LNCAP (cell line): ENCODE measurements around the gene GCNT1.

Source experiments
- TF ChIP-seq, protein P1 (sequence below): fragments of 450-650 bp; IDR thresholded peaks from 2 replicates; pipeline ENCODE4 v1.5.1; 2017; ENCODE audit warnings: mild to moderate bottlenecking

The GCNT1 gene

DNA sequence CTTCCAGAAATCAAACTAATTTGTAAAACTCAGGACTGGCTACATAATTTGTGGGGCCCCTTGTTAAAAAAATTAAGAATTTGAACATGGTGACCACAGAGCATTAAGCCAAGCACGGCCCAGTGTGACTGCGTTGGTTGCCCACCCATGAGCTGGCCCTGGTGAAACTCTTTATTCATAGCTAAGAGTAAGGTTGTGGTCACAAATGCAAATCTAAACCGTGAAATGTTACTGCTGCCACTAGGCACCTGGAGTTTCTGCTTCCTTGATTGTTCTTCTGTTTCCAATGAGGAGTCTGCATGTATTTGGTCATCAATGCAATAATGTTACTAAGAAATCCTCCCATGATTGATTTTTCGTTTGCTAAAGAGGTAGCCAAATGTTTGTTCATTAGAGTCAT is 4.2 kb downstream of the GCNT1 start:
- TF ChIP-seq, protein P1, sequence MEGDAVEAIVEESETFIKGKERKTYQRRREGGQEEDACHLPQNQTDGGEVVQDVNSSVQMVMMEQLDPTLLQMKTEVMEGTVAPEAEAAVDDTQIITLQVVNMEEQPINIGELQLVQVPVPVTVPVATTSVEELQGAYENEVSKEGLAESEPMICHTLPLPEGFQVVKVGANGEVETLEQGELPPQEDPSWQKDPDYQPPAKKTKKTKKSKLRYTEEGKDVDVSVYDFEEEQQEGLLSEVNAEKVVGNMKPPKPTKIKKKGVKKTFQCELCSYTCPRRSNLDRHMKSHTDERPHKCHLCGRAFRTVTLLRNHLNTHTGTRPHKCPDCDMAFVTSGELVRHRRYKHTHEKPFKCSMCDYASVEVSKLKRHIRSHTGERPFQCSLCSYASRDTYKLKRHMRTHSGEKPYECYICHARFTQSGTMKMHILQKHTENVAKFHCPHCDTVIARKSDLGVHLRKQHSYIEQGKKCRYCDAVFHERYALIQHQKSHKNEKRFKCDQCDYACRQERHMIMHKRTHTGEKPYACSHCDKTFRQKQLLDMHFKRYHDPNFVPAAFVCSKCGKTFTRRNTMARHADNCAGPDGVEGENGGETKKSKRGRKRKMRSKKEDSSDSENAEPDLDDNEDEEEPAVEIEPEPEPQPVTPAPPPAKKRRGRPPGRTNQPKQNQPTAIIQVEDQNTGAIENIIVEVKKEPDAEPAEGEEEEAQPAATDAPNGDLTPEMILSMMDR, result no peak

DNA sequence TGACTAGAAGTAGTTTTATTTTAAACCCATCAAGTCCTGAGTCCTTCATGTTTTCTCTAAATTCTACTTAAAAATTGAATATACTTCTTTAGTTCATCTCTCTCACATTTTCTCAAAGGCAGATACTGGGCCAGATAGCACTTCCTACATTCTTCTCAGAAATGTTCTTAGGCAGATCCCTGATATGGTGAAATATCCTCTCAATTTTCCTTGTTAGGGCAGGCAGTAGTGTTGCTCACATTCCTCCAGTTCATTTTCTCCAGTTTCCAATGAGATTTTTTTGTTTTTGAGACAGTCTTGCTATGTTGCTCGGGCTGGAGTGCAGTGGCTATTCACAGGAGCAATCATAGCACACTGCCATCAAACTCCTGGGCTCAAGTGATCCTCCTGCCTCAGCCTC is 5.7 kb downstream of the GCNT1 start:
- TF ChIP-seq, protein P1, result no peak

DNA sequence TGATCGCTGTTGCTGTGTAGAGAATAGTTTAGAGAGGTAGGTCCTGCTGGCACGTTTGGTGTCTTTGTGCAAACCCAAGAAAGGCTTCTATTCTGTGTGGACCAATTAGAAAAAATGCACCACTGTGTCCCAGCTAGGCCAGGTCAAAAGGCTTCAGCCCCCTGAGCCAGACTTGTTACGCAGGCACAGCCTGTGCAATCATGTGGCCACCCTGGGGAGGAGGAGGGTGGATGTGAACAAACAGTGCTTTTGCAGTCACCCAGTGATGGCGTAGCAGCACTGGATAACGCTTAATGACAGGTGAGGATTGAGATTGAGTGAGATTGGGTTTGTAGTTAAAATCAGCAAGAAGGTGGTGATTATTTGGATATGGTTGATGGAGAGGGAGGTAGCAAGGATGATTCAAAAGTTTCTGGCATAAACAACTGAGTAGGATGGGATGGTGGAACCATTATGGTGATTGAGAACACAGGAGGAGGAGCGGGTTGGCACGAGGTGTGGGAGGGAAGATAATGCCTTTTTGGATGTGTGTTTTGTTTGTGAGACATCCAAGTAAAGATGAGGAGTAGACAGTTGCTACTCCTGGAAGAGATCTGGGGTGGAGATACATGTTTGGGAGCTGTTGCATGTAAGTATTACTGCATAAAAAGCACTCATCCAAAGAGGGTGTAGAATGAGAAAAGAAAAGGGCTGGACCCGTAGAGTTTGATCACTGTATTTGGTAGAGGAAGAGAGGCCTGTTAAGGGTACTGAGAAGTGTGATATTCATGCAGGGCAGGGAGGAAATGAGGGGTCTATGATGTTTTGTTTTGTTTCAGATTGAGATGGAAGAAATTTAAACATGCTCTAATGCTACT is 6.7 kb downstream of the GCNT1 start:
- TF ChIP-seq, protein P1, result no peak

DNA sequence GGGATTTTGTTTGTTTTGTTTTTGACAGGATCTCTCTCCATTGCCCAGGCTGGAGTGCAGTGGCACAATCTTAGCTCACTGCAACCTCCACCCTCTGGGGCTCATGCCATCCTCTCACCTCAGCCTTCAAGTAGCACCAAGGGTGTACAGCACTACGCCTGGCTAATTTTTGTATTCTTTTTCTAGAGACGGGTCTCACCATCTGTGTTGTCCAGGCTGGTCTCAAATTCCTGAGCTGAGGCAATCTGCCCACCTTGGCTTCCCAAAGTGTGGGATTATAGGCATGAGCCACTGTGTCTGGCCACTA is 7.3 kb downstream of the GCNT1 start:
- TF ChIP-seq, protein P1, result no peak

DNA sequence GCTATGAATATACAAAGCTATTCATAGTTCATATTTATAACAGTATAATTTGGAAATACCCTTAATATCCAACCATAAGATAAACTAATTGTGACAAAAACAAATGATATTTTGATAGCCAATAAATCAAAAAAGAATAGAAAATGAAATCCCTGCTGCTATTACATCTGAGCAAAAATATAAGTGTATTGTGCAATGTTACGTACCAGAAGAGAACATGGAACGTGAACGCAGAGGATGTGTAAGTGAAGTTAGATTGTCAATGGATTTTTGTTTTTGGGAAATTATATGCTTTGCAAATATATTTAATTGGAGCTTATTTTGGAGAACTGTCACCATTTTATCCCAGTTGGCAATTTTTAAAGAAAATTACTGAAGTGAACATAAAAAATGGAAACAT is 15.4 kb downstream of the GCNT1 start:
- TF ChIP-seq, protein P1, result no peak

DNA sequence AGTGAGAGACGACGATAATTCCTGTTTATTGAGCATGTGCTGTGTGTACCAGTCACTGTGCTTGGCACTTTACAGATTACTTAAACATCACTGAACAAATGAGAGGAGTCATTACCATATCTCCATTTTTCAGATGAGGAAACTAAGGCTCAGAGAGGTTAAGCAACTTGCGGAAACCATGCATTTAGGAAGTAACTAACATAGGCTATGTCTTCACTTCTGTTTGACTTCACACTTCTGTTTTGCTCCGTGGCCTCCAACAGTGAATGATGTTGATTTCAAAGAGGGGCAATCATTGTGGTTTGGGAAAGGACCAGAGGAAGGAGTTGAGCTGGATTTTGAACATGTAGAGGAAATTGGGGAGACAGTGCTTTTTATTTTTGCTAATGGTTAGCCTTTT is 16.7 kb downstream of the GCNT1 start:
- TF ChIP-seq, protein P1, result no peak

DNA sequence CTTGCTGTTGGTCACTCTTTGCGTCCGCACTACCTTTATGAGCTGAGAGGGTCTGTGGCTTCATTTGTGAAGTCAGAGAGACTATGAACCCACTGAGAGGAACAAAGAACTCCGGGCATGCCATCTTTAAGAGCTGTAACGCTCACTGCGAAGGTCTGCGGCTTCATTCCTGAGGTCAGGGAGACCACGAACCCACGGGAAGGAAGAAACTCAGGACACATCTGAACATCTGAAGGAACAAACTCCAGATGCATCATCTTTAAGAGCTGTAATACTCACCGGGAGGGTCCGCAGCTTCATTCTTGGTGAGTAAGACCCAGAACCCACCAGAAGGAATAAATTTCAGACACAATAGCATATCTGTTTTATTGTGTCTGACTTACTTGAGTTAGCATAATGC is 19.2 kb downstream of the GCNT1 start:
- TF ChIP-seq, protein P1, result no peak

DNA sequence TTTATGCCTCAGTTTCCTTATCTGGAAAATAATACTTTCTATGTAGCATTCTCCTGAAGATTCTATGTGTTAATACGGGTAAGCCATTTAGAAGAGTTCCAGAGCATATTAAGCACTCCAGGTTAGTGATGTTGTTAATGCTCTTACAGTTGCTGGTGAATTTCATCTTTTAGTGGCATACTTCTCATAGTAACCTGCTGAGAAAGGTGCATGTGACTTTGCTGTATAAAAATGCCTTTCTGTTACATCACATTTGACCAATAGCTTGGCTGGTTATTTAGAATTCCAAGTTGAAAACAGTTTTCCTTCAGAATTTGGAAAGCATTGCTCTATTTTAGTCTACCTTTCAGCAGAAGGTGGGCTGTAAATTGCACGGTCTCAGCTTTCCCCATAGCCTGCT is 27.2 kb downstream of the GCNT1 start:
- TF ChIP-seq, protein P1, result no peak
